ENCODE measurements around the gene KRT23.

DNA sequence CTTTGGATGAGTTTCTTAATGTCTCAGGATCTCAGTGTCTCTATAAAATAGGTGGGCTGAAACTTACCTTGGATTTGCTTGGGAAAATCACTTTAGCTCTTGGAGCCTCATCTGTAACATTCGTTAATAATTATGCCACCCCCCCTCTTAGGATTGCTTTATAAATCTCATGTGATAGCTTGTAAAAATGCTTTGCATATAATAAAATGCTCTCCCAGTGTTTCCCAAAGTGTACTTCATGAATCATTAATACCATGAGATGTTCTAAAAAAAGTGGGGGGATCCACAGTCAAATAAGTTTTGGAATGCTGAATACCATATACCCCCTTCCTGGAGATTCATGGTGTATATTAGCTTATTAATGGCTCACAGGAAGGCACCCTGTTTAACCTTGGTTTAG lies 24.1 kb upstream of the KRT23 start:
- TF ChIP-seq POLR2A (IDR thresholded peaks at IDR 0.05), result no peak
- TF ChIP-seq, protein P1, sequence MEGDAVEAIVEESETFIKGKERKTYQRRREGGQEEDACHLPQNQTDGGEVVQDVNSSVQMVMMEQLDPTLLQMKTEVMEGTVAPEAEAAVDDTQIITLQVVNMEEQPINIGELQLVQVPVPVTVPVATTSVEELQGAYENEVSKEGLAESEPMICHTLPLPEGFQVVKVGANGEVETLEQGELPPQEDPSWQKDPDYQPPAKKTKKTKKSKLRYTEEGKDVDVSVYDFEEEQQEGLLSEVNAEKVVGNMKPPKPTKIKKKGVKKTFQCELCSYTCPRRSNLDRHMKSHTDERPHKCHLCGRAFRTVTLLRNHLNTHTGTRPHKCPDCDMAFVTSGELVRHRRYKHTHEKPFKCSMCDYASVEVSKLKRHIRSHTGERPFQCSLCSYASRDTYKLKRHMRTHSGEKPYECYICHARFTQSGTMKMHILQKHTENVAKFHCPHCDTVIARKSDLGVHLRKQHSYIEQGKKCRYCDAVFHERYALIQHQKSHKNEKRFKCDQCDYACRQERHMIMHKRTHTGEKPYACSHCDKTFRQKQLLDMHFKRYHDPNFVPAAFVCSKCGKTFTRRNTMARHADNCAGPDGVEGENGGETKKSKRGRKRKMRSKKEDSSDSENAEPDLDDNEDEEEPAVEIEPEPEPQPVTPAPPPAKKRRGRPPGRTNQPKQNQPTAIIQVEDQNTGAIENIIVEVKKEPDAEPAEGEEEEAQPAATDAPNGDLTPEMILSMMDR (IDR thresholded peaks at IDR 0.05), result no peak
